Tibial nerve (tissue), 4 donors: ENCODE results near the gene NPHP4. TPM values are rescaled to one million over a fixed set of nuclear protein-coding genes. Genes with fewer than 3 reads are reported as not detected.

Experiments used
- DNase-seq, 2 donors: peaks; one replicate each; pipeline ENCODE4 v3.0.0-alpha.2; 2019; ENCODE audit warnings: low spot score in 2 of 2
- H3K27ac ChIP-seq, 4 donors: fragments of 200-600 bp; sonication (generic) in 3 of 4; one replicate each; pipeline ENCODE4 v1.5.1; 2017 to 2019; ENCODE audit warnings: mild to moderate bottlenecking in 1 of 4
- H3K27me3 ChIP-seq, 2 donors: fragments of 200-600 bp; sonication (generic) in 1 of 2; one replicate each; pipeline versions ENCODE4 v1.5.1 to v1.6.0; 2017 to 2019
- H3K36me3 ChIP-seq, 3 donors: fragments of 200-600 bp; sonication (generic); one replicate each; pipeline ENCODE4 v1.5.1; 2018 to 2019
- H3K4me1 ChIP-seq, 4 donors: fragments of 200-600 bp; sonication (generic) in 3 of 4; one replicate each; pipeline ENCODE4 v1.5.1; 2017 to 2019
- H3K4me3 ChIP-seq, 4 donors: fragments of 200-600 bp; sonication (generic) in 3 of 4; one replicate each; pipeline ENCODE4 v1.5.1; 2017 to 2019; ENCODE audit warnings: mild to moderate bottlenecking in 1 of 4, moderate library complexity in 1 of 4
- H3K9me3 ChIP-seq, 4 donors: fragments of 200-600 bp; sonication (generic) in 3 of 4; one replicate each; pipeline ENCODE4 v1.5.1; 2017 to 2019
- EP300 ChIP-seq, 2 donors: sonication (generic); formaldehyde crosslinking; IDR thresholded peaks; one replicate each; pipeline ENCODE4 v1.6.1; 2017; ENCODE audit warnings: antibody characterized with exemption in 2 of 2, mild to moderate bottlenecking in 1 of 2
- POLR2A ChIP-seq, 2 donors: fragments of 450-650 bp; IDR thresholded peaks; one replicate each; pipeline ENCODE4 v1.6.1; 2017; ENCODE audit warnings: antibody characterized with exemption in 2 of 2, mild to moderate bottlenecking in 2 of 2, moderate library complexity in 2 of 2
- WGBS, 2 donors: methylation state at CpG; one replicate each; pipeline ENCODE4 v1.1.5; 2018; 5-methylcytosine and 5-hydroxymethylcytosine counted together
- total RNA-seq, 4 donors: library from RNA; depleted of rRNA; stranded (reverse); fragments of >200 nt; gene quantifications; one replicate each; pipeline ENCODE4 v1.1.0, GENCODE V29; 2016
- TF ChIP-seq, protein P1 (sequence below), 5 experiments: fragments of 200-600 bp in 3 of 5; fragments of 450-650 bp in 2 of 5; sonication (generic) in 3 of 5; IDR thresholded peaks; one replicate each; pipeline ENCODE4 v1.5.1; 2016 to 2019; ENCODE audit warnings: antibody characterized with exemption in 5 of 5, mild to moderate bottlenecking in 3 of 5, moderate library complexity in 2 of 5

Gene NPHP4
- total RNA-seq, 4 donors from 2014 or later = 14.7 to 34.5 (median 28.0) TPM

DNA sequence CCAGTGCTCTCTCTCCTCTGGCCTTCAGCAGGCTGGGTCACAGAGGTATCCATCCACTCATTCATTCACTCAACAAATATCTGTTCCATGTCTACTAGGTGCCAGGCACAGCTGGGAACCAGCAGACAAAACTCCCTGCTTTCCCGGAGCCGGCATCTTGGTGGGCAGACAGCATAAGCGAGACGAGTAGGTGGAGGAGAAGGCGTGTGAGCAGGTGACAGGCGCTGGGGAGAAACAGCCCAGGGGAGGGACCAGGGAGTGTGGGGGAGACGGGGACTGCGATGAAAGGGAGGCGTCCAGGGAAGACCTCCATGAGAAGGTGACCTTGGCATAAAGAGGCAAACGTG, 42.5 kb upstream of the NPHP4 start:
- no peak for TF ChIP-seq EP300 (IDR thresholded peaks at IDR 0.05)
- TF ChIP-seq, protein P1, sequence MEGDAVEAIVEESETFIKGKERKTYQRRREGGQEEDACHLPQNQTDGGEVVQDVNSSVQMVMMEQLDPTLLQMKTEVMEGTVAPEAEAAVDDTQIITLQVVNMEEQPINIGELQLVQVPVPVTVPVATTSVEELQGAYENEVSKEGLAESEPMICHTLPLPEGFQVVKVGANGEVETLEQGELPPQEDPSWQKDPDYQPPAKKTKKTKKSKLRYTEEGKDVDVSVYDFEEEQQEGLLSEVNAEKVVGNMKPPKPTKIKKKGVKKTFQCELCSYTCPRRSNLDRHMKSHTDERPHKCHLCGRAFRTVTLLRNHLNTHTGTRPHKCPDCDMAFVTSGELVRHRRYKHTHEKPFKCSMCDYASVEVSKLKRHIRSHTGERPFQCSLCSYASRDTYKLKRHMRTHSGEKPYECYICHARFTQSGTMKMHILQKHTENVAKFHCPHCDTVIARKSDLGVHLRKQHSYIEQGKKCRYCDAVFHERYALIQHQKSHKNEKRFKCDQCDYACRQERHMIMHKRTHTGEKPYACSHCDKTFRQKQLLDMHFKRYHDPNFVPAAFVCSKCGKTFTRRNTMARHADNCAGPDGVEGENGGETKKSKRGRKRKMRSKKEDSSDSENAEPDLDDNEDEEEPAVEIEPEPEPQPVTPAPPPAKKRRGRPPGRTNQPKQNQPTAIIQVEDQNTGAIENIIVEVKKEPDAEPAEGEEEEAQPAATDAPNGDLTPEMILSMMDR (IDR thresholded peaks at IDR 0.05) = no peak
- Histone ChIP-seq H3K4me1 (peaks cover 0 to 6% (median 0%) of the 10 kb centered on the region in 4 donors), H3K36me3 (no peaks in the 10 kb centered on the region), H3K27ac (no peak overlapping the region), H3K4me3 (no peak overlapping the region), H3K9me3 (no peaks in the 10 kb centered on the region), H3K27me3 (no peaks in the 10 kb centered on the region)
- no peak for DNase-seq
- WGBS, 2 donors = 70% methylated on average over 10 of the region's 10 CpGs

DNA sequence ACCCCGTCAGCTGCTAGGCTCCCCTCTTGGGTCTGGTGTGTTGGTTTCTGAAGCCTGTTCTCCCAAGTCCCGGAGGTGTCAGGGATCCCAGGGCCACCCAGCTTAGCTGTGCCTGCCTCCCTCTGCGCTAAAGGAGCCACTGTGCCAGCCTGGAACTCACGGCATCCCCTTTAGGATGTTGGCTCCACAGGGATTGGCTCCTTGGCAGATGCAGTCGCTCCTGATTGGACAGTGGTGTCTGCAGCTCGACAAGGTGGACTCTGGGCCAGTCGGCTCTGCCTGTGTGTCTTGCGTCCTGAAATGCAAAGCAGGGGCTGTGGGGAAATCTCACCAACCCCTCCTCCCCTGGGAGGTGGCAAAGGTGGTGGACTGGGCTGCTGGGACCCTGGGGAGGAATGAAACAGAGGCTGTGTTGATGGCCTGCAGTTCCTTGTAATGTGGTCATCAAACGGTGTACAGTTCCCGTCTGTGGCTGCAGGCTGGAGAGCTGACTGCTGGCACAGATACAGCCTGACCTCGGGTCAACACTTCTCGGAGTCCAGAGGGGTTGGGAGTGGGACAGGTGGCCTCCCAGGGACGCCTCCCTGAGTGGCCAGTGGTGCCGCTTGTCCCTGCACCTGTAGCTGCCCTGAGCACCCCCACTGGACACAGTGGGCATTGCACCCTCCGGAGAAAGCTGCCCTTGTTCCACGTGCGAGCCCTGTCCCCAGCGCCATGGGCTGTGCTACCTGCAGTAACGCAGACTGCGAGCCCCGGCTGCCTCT, 41.9 kb upstream of the NPHP4 start:
- H3K27me3 ChIP-seq = no peaks in the 10 kb centered on the region
- no peak overlapping the region for H3K4me3 ChIP-seq
- H3K4me1 ChIP-seq = peaks cover 0 to 6% (median 0%) of the 10 kb centered on the region in 4 donors
- no peak overlapping the region for H3K27ac ChIP-seq
- TF ChIP-seq, protein P1 (IDR thresholded peaks at IDR 0.05) = peak; percentile 31 to 54 (median 41)
- TF ChIP-seq EP300 (IDR thresholded peaks at IDR 0.05) (no peak), POLR2A (IDR thresholded peaks at IDR 0.05) (no peak)
- H3K9me3 ChIP-seq = no peaks in the 10 kb centered on the region
- 14 to 22% methylated on average over 13 to 20 of the region's 21 CpGs for WGBS, 2 donors
- peaks cover 0 to 3% (median 0%) of the 10 kb centered on the region in 3 donors for H3K36me3 ChIP-seq
- no peak for DNase-seq

DNA sequence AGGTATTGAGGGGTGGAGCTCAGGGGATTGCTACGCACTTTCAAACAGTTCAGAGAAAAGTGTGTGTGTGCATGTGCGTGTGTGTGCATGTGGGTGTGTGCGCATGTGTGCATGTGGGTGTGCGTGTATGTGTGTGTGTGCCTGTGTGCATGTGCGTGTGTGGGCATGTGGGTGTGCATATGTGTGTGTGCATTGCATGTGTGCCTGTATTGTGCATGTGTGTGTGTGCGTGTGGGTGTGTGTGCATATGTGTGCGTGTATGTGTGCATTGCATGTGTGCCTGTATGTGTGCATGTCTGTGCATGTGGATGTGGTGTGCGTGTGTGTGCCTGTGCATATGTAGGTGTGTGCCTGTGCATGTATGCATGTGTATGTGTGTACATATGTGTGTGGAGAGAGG, 40.9 kb upstream of the NPHP4 start:
- peaks cover 0 to 3% (median 0%) of the 10 kb centered on the region in 3 donors for H3K36me3 ChIP-seq
- DNase-seq = no peak
- no peaks in the 10 kb centered on the region for H3K27me3 ChIP-seq
- H3K4me1 ChIP-seq = no peaks in the 10 kb centered on the region
- 86 to 90% methylated on average over 8 of the region's 8 CpGs for WGBS, 2 donors
- H3K4me3 ChIP-seq = no peak overlapping the region
- H3K9me3 ChIP-seq = no peaks in the 10 kb centered on the region
- H3K27ac ChIP-seq = no peak overlapping the region
- TF ChIP-seq POLR2A (IDR thresholded peaks at IDR 0.05) = no peak
- TF ChIP-seq EP300 (IDR thresholded peaks at IDR 0.05) = no peak
- TF ChIP-seq, protein P1 (IDR thresholded peaks at IDR 0.05) = no peak

DNA sequence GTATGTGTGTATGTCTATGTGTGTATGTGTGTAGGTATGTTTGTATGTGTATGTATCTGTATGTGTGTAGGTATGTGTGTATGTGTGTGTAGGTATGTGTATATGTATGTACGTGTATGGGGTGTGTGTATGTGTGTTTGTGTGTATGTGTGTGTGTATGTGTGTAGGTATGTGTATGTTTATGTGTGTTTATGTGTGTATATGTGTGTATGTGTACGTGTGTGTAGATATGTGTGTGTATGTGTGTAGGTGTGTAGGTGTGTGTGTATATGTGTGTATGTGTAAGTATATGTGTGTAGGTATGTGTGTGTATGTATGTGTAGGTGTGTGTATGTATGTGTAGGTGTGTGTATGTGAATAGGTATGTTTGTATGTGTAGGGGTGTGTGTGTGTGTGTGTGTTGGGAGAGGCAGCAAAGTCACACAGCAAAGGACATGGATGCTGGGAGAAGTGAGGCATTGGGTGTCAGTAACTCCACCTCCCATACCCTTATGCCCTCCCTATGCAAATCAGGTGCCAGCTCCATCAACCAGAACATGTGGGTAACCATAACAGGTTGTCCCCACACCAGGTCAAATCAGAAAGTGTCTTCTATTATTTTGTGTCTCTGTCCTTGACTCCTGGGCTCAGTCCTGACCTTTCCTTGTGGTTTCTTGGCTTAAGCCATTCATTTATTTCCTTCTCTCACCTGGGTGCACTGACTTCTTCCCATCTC, 38.5 kb upstream of the NPHP4 start:
- WGBS, 2 donors = 87 to 97% methylated on average over 2 of the region's 2 CpGs
- Histone ChIP-seq H3K4me1 (peaks cover 0 to 5% (median under 1%) of the 10 kb centered on the region in 4 donors), H3K36me3 (peaks cover 0 to 3% (median 0%) of the 10 kb centered on the region in 3 donors), H3K27me3 (no peaks in the 10 kb centered on the region), H3K27ac (no peak overlapping the region), H3K9me3 (no peaks in the 10 kb centered on the region), H3K4me3 (no peak overlapping the region)
- DNase-seq = no peak
- TF ChIP-seq POLR2A (IDR thresholded peaks at IDR 0.05) = no peak
- TF ChIP-seq EP300 (IDR thresholded peaks at IDR 0.05) = no peak
- TF ChIP-seq, protein P1 (IDR thresholded peaks at IDR 0.05) = no peak

DNA sequence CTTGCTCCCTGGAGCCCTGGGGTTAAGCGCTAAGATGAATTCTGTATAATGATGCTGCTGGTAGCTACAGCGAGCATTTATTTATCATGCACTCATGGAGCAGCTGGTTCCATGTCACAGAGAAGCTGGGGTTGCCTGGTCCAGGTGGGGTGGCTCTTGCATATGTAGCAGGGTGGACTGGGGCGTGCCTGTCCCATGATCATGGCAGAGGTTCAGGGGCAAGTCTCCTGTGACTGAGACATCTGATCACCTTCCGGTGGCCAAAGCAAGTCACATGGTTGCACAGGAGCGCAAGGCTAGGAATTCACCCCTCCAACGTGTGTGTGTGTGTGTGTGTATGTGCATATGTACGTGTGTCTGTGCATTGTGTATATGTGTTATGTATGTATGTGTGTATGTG, 37.9 kb upstream of the NPHP4 start:
- 77 to 82% methylated on average over 3 to 7 of the region's 7 CpGs for WGBS, 2 donors
- DNase-seq = no peak
- no peak overlapping the region for H3K27ac ChIP-seq
- H3K4me3 ChIP-seq = no peak overlapping the region
- no peaks in the 10 kb centered on the region for H3K27me3 ChIP-seq
- peaks cover 0 to 3% (median 0%) of the 10 kb centered on the region in 3 donors for H3K36me3 ChIP-seq
- no peak for TF ChIP-seq POLR2A (IDR thresholded peaks at IDR 0.05)
- TF ChIP-seq EP300 (IDR thresholded peaks at IDR 0.05) = no peak
- TF ChIP-seq, protein P1 (IDR thresholded peaks at IDR 0.05) = no peak
- peaks cover 0 to 9% (median 4%) of the 10 kb centered on the region in 4 donors for H3K4me1 ChIP-seq
- no peaks in the 10 kb centered on the region for H3K9me3 ChIP-seq
